ENCODE data around the gene CFAP74.

Gene CFAP74

DNA sequence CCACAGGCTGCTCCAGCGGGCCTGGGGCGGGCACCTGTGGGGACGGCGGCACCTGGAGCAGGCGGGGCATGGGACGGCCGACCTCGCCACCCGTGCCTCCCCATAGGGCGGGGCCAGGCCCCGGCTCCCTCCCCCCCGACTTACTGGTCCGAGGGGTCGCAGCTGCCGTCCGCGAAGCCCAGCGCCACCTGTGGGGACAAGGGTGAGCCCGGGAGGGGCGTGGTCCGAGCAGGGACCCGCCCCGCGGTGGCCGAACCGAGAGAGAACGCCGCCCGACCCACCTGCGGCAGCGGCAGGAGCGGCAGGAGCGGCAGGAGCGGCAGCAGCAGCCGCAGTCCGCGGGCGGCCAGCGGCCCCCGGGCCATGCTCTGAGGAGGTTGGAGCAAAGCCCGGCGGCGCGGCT lies 84.7 kb downstream of the CFAP74 start, which contains the start of gene TMEM52:
TMEM52 (minus strand) TSS at position 379 of the 403 bp plus-strand sequence; CDS start at position 365, 14 bp downstream.
- no peak for DNase-seq (ENCODE audit: low read depth in 1 of 2, low spot score in 1 of 2)

DNA sequence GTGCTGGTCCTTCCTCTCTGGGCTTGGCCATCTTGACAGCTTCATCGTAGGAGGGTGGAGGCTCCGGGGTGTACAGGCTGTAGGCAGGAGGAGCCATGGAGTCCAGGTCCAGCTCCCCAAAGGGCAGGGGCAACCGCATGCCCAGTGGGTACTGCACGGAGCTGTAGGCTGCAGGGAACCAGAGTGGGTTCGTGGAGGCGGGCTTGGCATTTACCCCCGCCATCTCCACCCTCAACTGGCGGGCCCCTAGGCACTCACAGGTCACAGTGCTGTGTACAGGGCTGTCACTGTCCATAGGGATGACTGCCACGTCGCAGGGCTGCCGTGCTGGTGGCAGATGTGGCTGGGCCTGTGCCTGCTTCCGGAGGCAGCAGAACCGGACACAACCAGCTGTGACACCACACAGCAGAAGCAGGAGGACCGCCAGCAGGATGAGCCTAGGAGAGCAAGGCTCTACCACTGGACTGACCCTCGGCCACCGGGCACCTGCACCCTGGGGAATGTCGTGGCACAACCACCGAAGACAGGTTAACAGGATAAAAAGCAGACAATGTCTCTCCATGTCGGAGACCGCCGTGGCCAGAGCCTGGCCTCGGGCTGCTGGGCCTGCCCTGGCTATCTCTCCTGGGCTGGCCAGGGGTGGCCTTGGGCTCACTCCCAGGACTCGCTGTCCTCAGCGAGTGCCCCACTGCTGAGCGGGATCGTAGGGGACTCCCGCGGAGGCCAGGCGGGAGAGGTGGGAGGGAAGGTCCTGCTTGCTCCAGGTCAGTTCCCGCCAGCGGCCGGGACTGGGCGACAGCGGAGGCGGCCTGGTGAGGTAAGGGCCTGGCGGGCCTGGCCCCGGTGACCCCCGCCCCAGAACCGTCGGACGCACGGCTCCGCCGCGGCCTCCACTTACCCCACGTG lies 85.3 kb downstream of the CFAP74 start:
- DNase-seq (ENCODE audit: low read depth in 1 of 2, low spot score in 1 of 2) = no peak

DNA sequence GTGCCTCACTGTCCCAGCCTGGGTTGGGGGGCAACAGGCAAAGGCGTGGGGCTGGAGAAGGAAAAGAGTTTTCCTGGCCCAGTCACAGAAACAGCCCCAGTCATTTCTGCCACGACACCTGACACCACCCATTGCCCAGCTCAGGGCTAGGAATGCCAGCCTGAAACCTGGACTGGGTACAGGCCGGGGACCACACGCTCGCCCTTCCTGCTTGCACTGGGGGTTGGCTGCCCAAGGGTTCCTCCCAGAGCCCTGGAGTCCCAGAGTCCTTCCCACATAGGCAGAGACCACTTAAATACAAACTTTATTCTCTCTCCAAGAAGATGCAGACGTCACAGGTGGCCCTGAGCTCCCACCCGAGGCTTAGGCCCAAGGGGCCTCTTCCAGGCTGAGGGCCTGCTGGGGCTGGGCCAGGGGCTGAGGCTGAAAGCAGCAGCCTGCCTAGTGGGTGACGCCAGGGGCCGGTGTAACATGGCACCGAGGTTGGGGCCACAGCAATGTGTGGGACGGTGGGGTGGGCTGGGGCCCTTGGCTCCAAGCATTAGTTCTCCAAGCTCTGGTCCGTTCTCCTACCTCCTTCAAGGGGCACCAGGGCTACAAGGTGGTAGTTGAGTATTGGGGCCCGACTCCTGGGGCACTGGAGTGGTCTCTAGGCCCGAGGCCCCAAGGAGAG lies 86.1 kb downstream of the CFAP74 start:
- no peak for DNase-seq (ENCODE audit: low read depth in 1 of 2, low spot score in 1 of 2)

DNA sequence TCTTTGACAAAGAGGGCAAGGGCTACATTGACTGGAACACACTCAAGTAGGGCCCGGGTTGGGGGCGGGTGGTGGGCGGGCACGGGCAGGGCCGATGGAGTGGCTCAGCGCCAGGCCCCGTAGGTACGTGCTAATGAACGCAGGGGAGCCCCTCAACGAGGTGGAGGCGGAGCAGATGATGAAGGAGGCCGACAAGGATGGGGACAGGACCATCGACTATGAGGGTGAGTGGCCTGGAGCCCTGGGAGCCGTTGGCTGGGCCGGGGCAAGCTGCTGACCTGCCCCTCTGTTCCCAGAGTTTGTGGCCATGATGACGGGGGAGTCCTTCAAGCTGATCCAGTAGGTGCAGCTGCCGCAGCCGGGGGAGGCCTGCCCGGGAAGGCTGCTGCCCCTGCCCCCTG lies 86.7 kb downstream of the CFAP74 start:
- DNase-seq (ENCODE audit: low read depth in 1 of 2, low spot score in 1 of 2) = no peak

DNA sequence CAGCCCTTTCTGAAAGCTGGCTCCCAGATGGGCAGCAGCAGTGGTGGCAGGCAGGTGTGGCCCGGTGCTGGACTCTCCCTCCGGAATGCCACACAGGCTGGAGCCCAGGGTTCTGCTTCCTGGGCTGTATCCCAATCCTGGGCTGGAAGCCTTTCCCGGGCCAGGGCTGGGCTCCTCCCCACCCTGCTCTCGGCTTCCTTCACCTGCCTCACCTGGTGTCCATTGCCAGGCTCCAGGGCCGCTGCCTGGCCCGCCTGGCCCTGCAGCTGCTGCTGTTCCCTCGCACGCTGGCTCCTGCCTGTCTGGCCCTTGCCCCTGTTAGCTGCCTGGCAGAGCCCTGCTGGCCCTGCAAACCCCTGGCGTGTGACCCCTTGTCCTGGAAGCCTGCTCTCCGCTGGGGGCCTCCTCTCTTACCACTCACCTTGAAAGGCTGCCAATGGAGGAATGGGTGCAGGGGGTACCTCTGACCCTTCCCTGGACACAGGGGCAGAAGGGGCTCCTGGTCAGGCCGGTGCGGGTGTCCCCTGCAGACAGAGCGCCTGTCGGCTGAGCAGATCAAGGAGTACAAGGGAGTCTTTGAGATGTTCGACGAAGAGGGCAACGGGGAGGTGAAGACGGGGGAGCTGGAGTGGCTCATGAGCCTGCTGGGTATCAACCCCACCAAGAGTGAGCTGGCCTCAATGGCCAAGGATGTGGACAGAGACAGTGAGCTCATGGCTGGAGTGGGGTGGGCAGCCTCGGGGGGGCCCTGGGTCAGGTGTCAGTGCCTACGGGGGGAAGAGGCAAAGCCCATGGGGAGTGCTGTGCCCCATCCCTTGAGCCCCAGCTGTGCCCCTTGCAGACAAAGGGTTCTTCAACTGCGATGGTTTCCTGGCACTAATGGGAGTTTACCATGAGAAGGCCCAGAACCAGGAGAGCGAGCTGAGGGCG lies 87.4 kb downstream of the CFAP74 start:
- no peak for DNase-seq (ENCODE audit: low read depth in 1 of 2, low spot score in 1 of 2)

DNA sequence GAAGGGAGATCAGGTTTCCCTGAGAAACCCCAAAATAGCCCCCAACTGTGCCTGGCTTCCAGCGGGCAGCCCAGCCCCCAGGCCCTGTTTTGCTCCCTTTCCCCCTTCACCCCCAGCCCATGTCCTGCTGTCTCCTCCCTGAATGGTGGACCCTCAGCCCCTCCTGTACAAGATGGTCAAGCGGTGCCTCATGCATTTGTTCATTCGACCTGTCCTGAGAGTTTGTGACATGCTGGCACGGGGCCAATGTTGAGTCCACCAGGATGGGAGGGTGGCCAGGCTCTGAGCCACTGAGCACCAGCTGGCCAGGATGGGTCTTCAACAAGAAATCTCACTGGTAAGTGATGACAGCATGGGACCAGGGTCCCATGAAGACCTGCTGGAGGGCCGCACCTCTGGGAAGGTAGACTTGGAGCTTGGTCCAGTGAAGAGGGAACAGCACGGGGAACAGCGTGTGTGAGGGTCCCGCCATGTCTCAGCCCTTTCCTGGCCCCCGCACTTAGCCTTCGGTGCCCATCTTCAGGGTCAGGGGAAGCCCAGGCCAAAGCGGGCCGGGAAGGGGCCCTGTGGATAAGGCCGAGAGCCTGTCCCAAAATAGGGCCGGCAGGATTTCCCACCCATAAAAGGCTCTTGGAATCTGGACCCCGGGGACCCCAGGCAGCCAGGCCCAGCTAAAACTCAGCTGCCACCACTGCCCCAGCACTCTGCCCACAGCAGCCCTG lies 88.5 kb downstream of the CFAP74 start, which contains the start of gene CALML6:
CALML6 (plus strand) TSS at position 290 of the 722 bp plus-strand sequence; CDS start at position 311, 21 bp downstream.
- DNase-seq (ENCODE audit: low read depth in 1 of 2, low spot score in 1 of 2) = no peak

DNA sequence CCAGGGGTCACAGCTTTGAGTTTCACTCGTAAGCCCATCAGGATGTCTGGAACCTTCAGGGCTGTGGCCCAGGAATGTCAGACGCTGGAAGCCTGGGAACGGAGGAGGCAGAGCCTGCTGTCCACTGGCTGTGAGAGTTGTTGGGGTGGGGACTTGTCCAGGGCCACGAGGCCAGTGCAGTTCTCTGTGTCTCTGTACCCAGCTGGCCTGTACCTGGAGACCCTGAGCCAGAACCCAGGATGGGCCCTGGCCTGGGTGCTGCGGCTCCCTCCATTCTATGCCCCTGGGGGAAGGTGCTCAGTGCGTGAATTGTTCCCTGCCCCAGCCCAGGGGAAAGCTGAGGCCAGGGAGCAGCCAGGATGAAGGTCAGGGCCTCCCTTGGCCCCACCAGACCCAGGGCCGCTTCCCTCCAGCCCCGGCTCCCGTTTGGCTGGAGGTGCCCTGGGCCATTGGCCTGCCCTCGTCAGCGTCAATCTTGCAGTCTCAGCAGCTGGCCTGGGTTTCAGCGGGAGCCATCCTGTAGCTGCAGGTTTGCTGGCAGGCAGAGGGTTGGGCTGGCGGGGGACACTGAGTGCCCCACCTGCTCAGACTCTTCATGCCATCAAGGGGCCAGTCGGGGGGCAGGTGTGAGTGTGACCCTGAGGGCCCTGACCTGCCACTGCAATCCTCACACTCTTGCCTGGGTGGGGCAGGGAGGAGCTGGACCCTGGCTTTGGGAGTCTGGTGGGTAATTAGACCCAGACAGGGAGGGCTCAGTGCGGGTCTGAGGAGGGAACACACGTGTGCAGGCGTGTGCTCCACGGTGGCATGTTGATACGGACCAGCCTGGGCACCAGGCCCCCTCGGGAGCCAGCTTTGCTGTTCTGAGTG lies 89.2 kb downstream of the CFAP74 start:
- DNase-seq (ENCODE audit: low read depth in 1 of 2, low spot score in 1 of 2) = no peak

DNA sequence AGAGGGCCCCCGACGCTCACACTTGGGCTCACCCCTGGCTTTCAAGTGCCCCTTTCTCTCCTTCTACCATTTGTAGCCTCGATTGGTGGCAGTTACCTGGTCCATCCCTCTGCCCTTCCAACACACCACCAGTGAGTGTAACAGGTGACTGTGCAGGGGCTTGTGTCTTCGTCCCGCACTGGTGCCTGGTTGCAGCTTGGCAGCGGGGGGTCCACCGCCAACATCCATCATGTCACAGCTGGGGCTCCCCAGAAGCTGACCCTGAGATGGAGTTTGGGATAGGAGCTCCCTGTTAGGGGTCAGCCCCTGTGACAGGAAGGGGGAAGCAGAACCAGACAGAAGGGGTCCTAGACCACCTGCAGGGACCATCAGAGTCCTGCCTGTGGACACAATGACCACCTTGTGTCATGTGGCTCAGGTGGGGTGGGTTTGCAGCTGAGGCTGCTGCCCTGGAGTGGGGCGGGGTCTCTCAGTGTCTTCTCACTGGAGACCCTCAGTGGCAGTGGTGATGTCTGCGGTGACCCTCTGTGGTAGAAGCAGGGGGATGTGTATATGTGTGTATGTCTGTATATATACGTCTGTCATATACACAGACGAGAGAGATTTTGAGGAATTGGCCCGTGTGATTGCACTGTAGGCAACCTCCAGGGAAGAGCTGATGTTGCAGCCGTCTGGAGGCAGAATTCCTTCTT lies 92.1 kb downstream of the CFAP74 start:
- no peak for DNase-seq (ENCODE audit: low read depth in 1 of 2, low spot score in 1 of 2)

DNA sequence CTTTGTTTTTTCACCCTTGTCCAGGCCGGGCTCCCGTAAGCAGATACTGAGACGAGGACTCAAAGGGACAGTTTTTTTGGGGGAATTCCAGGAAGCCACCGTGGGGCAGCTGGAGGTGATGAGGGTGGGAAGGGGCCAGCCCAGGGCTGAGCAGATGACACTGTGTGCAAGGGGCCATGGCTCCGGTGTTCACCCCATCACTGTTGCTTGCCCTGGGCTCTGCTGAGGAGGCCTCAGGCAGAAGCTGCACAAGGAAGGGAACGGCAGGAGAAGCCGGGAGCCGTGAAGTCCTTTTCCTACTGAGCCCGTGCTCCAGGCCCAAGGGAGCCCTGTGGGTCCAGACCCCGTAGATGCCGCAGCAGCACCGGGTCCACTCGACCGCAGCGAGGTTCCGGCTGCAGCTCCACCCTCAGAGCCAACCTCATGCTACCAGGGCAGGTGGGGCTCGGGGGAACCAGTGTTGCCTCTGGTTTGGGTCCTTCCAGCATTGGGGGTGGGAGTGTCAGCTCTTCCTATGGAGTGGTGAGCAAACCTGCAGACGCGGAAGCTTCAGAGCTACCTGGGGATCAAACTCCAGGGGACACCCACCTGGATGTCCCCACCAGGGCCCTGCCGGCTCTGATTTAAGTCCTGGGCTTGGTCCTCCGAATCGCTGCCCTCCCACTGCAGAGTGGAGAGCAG lies 92.8 kb downstream of the CFAP74 start:
- DNase-seq (ENCODE audit: low read depth in 1 of 2, low spot score in 1 of 2) = no peak

DNA sequence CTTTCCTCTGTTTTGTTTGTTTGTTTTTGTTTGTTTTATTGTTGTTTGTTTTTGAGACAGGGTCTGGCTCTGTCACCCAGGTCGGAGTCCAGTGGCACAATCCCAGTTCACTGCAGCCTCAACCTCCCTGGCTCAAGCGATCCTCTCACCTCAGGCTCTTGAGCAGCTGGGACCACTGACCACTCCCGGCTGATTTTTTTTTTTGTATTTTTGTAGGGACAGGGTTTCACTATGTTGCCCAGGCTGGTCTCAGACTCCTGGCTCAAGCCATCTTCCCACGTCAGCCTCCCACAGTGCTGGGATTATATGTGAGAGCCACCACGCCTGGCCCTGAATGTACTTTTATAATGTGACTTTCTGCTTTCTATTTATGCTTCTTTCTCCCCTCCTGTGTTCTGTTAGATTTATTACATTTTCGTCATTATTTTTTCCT lies 93.5 kb downstream of the CFAP74 start:
- no peak for DNase-seq (ENCODE audit: low read depth in 1 of 2, low spot score in 1 of 2)

DNA sequence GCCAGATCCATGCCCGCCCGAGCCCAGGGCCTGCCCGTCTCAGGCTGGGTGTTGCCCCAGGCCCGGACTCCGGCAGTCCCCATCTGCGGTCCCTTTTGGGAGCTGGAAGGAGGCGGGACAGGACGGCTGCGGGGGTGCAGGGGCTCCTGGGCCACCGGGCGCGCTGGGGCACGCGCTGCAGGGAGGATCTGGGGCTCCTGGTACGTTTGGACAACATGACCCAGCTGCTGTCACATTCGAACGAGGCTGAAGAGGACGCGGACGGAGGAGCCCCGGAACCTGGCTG lies 95.1 kb downstream of the CFAP74 start:
- DNase-seq (ENCODE audit: low read depth in 1 of 2, low spot score in 1 of 2) = no peak

DNA sequence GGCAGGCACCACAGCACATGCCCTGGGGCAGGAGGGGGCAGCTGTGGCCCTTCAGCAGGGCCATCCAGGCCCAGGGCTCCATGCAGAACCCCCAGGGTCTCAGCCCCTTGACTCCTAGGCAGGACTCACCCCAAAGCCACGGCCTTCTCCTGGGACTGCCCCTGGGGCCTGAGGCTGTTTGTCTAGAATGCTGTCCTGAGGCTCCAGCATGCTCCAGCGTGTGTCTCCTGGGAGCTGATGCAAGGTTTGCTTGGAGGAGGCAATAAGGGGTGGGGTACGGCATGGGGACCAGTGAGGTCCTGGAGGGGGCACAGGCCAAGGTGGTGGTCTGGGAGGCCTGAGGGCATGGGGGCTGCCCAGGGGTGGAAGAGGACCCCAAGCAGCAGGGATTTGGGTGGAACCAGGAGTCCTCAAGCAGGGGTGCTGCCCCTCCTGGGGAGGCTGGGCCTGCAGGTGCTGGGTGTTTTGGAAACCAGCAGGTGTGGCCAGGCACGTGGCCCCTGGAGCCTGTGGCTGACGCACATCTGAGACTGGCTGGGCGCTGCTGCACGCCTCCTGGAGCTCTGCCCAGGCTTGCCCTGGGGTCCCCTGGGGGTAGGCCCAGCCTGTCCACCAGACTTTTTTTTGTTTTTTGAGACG lies 96.4 kb downstream of the CFAP74 start:
- DNase-seq (ENCODE audit: low read depth in 1 of 2, low spot score in 1 of 2) = no peak

DNA sequence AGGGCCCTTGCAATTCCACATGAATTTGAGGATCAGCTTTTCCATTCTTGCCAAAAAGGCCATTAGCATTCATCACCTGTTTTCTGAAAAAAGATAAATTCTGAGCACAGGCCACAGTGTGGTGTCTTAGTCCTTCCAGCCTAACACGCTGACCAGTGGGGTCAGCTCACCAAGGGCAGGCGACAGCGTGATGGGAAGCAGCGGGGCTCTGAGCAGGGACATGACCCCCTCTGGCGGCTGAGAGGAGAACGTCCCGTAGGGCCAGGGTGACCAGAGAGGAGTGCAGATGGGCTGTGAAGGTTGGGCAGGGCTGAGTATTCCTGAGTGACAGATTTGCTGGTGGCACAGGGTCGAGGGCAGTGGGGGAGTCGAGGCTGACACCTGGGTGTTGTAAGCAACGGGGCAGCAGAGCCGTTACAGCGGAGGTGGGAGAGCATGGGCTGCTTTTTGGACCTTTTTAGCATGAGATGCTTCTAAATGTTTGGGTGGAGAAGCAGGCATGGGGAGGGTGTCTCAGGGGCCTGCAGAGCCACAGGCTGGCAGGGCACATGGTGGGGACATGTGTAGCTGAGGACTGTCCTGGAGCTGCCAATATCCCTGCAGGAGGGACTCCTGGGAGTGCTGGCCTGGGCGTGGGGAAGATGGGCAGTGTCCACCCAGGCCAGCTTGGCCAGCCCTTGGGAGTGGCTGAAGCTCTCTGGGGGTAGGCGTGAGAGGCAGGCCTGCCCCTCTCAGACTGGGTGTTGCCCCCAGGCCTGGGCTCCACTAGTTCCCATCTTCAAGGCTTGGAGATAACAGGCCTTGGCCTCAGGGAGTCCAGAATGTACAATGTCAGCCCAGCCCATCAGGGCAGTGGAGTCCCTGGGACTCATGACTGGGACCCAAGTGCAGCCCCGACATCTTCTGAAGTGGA lies 97.1 kb downstream of the CFAP74 start:
- peak; percentile 39 to 50 for DNase-seq (ENCODE audit: low read depth in 1 of 2, low spot score in 1 of 2)

DNA sequence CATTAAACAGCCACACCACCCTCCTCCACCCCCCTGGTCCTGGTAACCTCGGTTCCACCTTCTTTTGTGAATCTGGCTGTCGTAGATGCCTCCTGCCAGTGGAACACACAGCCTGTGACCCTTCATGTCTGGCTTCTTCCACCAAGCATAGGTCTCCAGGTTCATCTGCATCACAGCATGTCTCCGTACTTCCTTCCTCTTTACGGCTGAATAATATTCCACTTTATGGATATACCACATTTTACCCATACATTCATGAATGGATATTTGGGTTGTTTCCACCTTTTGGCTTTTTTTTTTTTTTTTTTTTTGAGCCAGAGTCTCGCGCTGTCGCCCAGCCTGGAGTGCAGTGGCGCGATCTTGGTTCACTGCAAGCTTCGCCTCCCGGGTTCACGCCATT lies 100.4 kb downstream of the CFAP74 start:
- DNase-seq (ENCODE audit: low read depth in 1 of 2, low spot score in 1 of 2) = no peak

DNA sequence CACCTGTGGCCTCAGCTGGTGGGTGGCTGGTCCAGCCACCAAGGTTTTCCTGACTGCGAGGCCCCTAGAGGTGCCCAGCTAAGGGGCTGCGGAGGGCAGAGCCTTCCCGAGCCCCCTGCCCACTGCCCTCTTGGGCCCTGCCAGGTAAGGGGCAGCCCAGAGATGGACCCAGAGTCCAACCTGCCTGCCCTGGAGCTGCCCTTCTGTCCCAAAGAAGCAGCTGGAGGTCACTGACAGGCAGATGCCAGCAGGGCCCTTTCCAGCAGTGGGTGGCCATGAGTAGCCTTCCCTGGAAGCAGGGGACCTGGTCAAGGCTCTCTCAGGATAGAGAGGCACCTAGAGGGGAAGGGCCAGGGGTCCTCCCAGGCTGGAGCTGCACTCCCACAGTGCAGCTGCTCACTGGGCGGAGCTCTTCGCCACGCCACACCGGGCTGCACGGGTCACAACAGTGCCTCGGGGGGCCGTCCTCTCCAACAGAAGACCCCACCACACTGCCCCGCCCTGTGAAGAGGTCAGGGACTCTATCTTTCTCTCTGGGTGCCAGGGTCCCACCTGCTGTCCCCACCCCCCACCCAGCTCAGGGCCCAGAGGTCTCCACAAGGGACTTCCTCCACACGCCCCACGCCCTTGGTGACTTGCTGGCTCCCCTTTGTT lies 101.8 kb downstream of the CFAP74 start:
- no peak for DNase-seq (ENCODE audit: low read depth in 1 of 2, low spot score in 1 of 2)

DNA sequence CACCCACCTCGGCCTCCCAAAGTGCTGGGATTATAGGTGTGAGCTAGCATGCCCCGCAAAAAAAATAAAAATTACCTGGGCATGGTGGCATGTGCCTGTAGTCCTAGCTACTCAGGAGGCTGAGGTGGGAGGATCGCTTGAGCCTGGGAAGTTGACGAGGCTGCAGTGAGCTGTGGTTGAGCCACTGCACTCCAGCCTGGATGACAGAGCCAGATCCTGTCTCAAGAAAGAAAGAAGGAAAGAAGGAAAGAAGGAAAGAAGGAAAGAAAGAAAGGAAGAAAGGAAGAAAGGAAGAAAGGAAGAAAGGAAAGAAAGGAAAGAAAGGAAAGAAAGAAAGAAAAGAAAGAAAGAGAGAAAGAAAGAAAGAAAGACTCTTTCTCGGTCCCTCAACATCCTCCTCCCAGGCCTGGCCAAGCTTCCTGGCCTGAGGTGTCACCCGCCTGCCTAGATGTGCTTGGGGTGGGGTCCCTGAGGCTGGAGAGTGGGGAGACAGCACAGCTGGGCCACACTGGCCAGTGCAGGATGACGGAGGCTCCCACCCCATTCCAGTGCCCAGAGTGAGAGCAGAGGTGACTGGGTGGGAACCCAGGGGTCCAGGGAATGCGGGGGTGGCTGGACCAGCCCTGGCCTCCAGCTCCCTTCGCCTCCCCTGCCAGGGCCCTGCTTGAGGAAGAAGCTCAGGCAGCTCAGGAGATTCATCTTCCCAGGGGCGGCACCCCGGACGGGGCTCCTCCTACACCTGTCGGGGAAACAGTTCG lies 102.5 kb downstream of the CFAP74 start:
- DNase-seq (ENCODE audit: low read depth in 1 of 2, low spot score in 1 of 2) = no peak

All from activated T-helper 1 cell treated with anti-CD3 and anti-CD28 coated beads, Interleukin-2, amount 50 U/mL, for 16 hours (primary cell).